Measurements from ENCODE around the gene RABL3. TPM values are rescaled to one million over a fixed set of nuclear protein-coding genes. Genes with fewer than 3 reads are reported as not detected.

RABL3 gene
- total and polyA plus RNA-seq, 2 of the 13 experiments (the other 11 are each of a cell fraction or from before 2014, with no cell fraction given) = 4.8 to 31.9 TPM

GRCh38 chr3:120682095-120682681 is 60.1 kb downstream of the RABL3 start, which contains the start of gene HGD (continued):
- TF ChIP-seq TRAFD1 (CRISPR knock-in tag; IDR thresholded peaks at IDR 0.05; ENCODE audit: borderline replicate concordance) (no peak), TFE3 (CRISPR knock-in tag; IDR thresholded peaks at IDR 0.05) (peak; percentile 50; the same call in 1 of the 2 replicates), TCF12 (IDR thresholded peaks at IDR 0.05) (no peak), TCF12 (CRISPR knock-in tag; IDR thresholded peaks at IDR 0.05) (no peak), MYPOP (CRISPR knock-in tag; IDR thresholded peaks at IDR 0.05) (peak; percentile 61; the same call in 1 of the 2 replicates), ZZZ3 (CRISPR knock-in tag; IDR thresholded peaks at IDR 0.05; ENCODE audit: borderline replicate concordance) (no peak), ZNF468 (CRISPR knock-in tag; IDR thresholded peaks at IDR 0.05) (no peak), GMEB1 (CRISPR knock-in tag; IDR thresholded peaks at IDR 0.05; ENCODE audit: borderline replicate concordance) (peak; percentile 36; the same call in 1 of the 2 replicates), DPF2 (CRISPR knock-in tag; IDR thresholded peaks at IDR 0.05; ENCODE audit: borderline replicate concordance, low read depth) (peak; percentile 24; the same call in 1 of the 2 replicates), ZNF644 (CRISPR knock-in tag; IDR thresholded peaks at IDR 0.05; ENCODE audit: low read depth) (peak; percentile 72), ZNF296 (CRISPR knock-in tag; conservative IDR thresholded peaks at IDR 0.05) (no peak), POLR2G (IDR thresholded peaks at IDR 0.05; ENCODE audit: low read depth, low read length) (peak; percentile 93), CEBPB (IDR thresholded peaks at IDR 0.05; ENCODE audit: borderline replicate concordance, low read depth, low read length) (peak; percentile 97), KLF9 (CRISPR knock-in tag; IDR thresholded peaks at IDR 0.05; ENCODE audit: low read depth) (peak; percentile 35; the same call in 1 of the 2 replicates), SOX5 (CRISPR knock-in tag; IDR thresholded peaks at IDR 0.05; ENCODE audit: borderline replicate concordance) (peak; percentile 88), ZNF704 (CRISPR knock-in tag; IDR thresholded peaks at IDR 0.05; ENCODE audit: borderline replicate concordance) (no peak), ZSCAN9 (CRISPR knock-in tag; IDR thresholded peaks at IDR 0.05; ENCODE audit: borderline replicate concordance) (peak; percentile 95), ELF1 (CRISPR knock-in tag; IDR thresholded peaks at IDR 0.05) (peak; percentile 18; the same call in 1 of the 2 replicates), ZNF558 (CRISPR knock-in tag; IDR thresholded peaks at IDR 0.05; ENCODE audit: borderline replicate concordance) (no peak), ZBTB7B (CRISPR knock-in tag; IDR thresholded peaks at IDR 0.05) (0 out of 2 replicates have a peak, but pooled peaks have one; percentile 28), FLYWCH1 (CRISPR knock-in tag; IDR thresholded peaks at IDR 0.05) (no peak), SNAI1 (CRISPR knock-in tag; IDR thresholded peaks at IDR 0.05; ENCODE audit: borderline replicate concordance) (no peak), ATRX (CRISPR knock-in tag; IDR thresholded peaks at IDR 0.05; ENCODE audit: borderline replicate concordance) (no peak)

Data from HepG2 (cell line).